ENCODE measurements around the gene IGSF21.

- no peak for TF ChIP-seq EZH2 (IDR thresholded peaks at IDR 0.05; ENCODE audit: borderline replicate concordance)
- TF ChIP-seq CTCF (IDR thresholded peaks at IDR 0.05; ENCODE audit: poor library complexity) = no peak
- TF ChIP-seq EZH2phosphoT487 (IDR thresholded peaks at IDR 0.05; ENCODE audit: low read depth, severe bottlenecking, unreplicated experiment) = no peak
Measured at GRCh38 chr1:18315449-18315848, 207.9 kb downstream of the IGSF21 start.
